HL-60 (cell line): Measurements from ENCODE around the gene PRPH2.

Experiments used
- GABPA ChIP-seq: IDR thresholded peaks from 2 replicates; pipeline ENCODE4 v1.6.1; 2012; ENCODE audit warnings: low read depth
- POLR2AphosphoS5 ChIP-seq: IDR thresholded peaks from 2 replicates; pipeline ENCODE4 v1.6.1; 2012; ENCODE audit warnings: low read depth
- TF ChIP-seq, protein P1 (sequence below): IDR thresholded peaks from 2 replicates; pipeline ENCODE4 v1.6.1; 2012; ENCODE audit warnings: low read depth; ENCODE audit not compliant: insufficient replicate concordance
- TF ChIP-seq, protein P2 (sequence below): IDR thresholded peaks from one replicate; pipeline ENCODE4 v1.5.1; 2011; ENCODE audit warnings: low read length, control low read depth, inconsistent platforms; ENCODE audit not compliant: insufficient read depth

DNA sequence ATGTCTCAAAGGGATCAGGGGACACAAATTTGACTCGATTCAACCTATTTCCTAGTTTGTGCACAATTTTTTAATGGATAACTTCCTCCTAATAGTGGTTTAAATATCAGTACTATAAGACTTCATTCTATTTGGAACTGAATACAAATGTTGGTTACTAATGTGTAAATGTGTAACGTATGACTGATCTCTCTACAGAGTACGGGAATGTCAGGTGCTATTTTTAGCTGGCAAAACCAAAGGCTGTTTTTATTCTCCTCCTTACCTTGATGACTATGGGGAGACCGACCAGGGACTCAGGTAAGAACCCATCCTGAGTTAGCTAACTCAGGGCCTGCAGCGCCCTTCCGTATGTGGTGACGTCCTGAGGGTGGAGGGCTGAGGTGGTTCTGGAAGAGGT lies 33.0 kb downstream of the PRPH2 start:
- TF ChIP-seq, protein P1, sequence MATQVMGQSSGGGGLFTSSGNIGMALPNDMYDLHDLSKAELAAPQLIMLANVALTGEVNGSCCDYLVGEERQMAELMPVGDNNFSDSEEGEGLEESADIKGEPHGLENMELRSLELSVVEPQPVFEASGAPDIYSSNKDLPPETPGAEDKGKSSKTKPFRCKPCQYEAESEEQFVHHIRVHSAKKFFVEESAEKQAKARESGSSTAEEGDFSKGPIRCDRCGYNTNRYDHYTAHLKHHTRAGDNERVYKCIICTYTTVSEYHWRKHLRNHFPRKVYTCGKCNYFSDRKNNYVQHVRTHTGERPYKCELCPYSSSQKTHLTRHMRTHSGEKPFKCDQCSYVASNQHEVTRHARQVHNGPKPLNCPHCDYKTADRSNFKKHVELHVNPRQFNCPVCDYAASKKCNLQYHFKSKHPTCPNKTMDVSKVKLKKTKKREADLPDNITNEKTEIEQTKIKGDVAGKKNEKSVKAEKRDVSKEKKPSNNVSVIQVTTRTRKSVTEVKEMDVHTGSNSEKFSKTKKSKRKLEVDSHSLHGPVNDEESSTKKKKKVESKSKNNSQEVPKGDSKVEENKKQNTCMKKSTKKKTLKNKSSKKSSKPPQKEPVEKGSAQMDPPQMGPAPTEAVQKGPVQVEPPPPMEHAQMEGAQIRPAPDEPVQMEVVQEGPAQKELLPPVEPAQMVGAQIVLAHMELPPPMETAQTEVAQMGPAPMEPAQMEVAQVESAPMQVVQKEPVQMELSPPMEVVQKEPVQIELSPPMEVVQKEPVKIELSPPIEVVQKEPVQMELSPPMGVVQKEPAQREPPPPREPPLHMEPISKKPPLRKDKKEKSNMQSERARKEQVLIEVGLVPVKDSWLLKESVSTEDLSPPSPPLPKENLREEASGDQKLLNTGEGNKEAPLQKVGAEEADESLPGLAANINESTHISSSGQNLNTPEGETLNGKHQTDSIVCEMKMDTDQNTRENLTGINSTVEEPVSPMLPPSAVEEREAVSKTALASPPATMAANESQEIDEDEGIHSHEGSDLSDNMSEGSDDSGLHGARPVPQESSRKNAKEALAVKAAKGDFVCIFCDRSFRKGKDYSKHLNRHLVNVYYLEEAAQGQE = no peak
- no peak for TF ChIP-seq POLR2AphosphoS5
- TF ChIP-seq, protein P2, sequence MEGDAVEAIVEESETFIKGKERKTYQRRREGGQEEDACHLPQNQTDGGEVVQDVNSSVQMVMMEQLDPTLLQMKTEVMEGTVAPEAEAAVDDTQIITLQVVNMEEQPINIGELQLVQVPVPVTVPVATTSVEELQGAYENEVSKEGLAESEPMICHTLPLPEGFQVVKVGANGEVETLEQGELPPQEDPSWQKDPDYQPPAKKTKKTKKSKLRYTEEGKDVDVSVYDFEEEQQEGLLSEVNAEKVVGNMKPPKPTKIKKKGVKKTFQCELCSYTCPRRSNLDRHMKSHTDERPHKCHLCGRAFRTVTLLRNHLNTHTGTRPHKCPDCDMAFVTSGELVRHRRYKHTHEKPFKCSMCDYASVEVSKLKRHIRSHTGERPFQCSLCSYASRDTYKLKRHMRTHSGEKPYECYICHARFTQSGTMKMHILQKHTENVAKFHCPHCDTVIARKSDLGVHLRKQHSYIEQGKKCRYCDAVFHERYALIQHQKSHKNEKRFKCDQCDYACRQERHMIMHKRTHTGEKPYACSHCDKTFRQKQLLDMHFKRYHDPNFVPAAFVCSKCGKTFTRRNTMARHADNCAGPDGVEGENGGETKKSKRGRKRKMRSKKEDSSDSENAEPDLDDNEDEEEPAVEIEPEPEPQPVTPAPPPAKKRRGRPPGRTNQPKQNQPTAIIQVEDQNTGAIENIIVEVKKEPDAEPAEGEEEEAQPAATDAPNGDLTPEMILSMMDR = no peak
- no peak for TF ChIP-seq GABPA
